Measurements from ENCODE around the gene RNF11.
A peak's percentile ranks its signal among the peaks of the same experiment; 100 is the strongest.
"Not testable (repeated sequence)": the region's sequence is repeated elsewhere in the genome, so short reads cannot be mapped to it uniquely, and the experiment has no call there.

RNF11 gene, protein sequence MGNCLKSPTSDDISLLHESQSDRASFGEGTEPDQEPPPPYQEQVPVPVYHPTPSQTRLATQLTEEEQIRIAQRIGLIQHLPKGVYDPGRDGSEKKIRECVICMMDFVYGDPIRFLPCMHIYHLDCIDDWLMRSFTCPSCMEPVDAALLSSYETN

DNA sequence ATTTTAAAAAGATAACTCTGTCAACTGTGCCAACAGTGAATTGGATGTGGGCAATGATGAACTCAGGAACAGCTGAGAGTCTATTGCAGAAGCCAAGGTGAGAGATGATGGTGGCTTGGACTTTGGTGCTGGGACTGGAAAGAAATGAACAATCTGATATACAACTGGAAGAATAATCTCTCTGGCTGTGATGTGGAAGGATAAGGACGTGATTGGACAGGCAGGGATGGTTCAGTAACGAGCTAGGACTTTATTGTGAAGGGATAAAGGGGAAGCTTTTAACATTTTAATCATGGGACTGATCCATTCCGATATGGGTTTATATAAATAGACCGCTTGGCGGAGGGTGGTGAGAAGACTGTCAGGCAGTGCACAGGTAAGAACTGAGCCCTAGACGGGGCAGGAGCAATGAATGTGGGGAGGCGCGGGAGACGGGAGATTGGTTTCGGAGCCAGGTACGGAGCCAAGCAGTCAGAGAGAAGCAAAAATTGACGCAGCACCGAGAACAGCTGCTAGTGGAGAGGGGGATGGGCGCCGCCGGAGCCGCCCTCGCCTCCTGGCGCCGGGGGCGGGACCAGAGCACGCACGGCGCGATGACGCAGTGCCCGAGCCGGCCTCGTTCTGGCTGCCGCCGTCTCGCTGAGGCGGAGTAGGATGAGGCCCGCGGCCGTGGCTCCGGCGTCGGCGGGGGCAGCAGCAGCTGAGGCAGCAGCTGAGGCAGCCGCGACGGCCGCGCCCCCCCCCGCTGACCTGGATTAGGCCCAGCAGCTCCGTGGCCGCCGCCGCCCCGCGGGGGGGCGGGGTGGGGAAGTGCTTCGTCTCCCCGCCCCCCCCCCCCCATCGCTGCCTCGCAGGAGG, at the start of gene RNF11:
Gene RNF11, plus strand, starts transcription at position 601 of the 858 bp plus-strand sequence. CDS start 484 bp downstream, outside the sequence.
- DNase-seq = peak; percentile 94

DNA sequence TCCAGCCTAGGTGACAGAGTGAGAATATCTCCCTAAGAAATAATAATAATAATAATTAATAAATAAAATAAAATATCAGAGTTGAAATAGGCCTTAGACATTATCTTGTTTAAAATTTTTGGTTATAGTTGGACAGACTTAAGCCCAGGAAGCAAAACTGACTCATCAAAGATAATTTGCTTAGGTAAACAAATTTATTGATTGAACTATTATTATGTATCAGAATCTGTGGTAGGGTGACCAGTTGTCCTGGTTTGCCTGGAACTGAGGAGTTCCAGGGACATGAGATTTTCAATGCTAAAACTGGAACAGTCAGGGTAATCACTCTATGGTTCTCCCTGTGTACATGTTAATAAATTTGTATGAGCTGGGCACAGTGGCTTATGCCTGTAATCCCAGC, 47.8 kb upstream of the RNF11 start:
- DNase-seq = no peak

DNA sequence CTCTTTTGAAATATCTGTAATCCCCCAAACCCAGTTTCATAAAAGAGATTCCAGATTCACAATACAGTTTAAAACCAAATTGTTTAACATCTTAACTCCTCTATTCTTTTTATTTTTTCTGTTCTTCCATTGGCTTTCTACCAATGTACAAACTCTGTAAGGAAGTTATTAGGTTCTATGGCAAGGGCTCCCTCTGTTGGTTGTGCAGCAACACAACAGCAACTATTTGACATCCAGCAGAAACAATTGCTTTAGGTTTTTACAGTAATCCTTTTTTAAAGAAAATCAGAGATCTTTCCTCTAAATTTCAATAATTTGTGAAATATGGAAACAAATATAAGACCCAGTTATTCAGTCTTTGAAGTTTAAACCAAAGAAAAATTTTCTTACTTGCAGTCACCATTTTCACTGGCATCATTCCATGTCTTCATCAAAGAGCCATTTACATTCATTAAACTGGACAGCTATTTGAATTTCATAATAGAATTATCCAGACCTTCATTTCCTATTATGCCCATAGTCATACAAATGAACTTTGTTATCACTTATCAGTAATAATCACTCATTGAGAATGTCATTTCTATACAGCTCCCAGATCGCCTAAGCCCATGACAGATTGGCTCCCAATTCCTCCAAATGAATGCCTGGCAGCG, 46.5 kb upstream of the RNF11 start:
- no peak for DNase-seq

DNA sequence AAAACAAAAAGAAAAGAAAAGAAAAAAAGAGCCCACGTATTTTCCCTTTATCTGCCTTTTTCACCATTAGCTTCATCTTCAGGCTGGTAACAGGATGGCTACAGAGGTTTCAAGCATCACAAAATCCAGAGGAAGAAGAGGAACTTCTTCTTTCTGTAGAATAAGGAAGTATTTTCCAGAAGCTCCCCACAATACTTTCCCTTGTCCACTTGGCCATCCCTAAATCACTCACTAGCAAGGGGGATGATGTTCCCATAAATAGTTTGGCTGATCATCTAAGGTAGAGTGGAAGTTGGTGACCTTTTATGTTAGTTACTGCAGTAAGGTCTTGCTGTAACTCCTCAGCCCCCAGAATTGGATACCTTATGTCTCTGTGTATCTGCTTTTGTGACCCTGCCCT, 45.1 kb upstream of the RNF11 start:
- DNase-seq = no peak

DNA sequence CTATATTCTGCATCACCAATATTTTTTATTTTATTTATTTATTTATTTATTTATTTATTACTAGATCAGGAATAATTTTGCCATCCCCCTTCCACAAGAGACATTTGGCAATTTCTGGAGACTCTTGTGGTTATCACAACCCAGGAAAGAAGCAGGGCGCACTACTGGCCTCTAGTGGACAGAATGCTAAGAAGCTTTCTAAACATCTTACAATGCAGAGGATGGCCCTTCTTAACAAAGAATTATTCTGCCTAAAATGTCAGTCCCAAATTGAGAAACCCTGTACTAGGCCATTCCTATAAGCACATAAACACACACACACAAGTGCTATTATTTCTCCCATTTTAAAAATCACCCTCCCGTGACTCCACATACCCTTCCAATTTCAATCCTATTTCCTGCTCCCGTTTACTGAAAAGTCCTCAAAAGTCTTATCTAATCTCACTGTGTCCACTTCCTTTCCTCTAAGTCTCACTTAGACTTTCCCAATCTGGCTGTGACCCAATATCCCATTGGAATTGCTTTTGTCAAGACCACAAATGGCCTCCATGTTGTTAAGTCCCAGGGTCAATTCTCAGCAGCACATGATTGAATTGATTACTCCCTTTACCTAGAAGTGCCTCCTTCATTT, 43.7 kb upstream of the RNF11 start:
- peak; percentile 36 for DNase-seq

DNA sequence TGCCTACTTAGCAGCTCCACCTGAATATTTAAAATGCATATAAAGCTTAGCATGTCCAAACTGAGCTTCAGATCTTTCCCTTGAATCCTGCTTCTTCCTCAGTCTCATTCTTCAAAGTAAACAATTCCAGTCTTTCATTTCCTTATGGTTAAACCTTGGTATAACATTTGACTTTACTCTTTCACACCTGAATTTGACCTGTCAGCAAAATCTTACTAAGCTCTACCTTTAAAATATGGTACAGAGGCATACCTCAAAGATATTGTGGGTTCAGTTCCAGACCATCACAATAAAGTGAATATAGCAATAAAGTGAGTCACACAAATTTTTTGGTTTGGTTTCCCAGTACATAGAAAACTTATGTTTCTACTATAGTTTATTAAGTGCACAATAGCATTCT, 42.5 kb upstream of the RNF11 start:
- DNase-seq = no peak

DNA sequence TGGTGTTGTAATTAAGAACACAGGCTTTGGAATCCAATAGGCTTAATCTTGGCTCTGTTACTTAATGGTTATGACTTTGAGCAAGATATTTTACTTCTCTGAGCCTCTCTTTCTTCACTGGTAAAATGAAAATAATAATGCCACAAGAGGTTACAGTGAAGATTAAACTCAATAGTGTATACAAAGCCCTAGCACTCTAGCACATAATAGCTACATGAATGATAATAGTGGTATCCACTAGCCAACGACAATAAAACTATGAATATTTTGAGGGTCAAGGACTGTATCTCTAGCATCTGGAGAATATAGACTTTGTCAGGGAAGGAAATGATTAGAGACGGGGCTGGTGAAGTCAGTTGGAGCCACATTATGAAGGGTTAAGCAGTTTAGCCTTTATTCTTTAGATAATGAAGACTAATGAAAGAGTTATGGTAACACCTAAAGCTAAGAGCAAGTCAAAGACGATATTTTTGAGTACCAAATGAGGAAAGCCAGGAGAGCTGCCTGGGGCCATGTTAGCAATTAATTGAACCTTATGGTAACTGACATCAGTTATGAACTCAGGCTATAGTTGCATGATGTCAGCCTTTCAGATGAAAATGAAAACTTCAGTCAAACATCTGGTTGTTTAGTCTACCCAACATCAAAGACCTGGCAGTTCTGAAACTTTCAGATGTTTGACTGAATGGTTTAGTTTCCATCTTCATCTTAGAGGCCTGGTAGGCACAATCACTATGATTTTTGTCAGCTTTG, 32.8 kb upstream of the RNF11 start:
- DNase-seq = no peak

DNA sequence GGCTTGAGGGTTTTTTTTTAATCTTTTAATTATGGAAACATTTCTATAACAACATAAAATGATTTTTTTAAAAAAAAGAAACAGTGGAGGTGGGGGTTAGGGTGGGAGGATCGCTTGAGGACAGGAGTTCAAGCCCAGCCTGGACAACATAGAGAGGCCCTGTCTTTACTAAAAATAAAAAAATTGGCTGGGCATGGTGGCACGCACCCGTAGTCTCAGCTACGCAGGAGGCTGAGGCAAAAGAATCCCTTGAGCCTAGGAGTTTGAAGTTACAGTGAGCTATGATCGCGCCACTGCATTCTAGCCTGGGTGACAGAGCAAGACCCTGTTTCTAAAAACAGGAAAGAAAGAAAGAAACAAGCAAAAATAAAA, 32.2 kb upstream of the RNF11 start:
- DNase-seq = no peak

DNA sequence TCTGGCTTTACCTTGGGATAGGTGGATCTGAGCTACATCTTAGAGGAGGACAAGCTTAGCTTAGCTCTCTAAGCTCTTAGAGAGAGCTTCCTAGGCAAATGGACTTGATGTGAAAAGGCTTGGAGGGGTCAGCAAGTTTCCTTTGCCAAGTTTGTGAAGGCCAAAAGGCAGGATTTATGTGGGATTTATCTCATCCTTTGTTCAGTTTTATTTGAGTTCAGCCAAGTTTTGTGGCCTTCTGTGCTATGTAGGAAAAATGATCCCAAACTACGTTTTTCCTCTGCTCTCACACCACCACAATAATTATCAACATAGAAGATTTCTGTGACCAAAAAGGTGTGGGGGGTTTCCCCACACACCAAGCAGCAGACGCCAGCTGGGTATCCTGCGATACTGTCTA, 26.0 kb upstream of the RNF11 start:
- no peak for DNase-seq

DNA sequence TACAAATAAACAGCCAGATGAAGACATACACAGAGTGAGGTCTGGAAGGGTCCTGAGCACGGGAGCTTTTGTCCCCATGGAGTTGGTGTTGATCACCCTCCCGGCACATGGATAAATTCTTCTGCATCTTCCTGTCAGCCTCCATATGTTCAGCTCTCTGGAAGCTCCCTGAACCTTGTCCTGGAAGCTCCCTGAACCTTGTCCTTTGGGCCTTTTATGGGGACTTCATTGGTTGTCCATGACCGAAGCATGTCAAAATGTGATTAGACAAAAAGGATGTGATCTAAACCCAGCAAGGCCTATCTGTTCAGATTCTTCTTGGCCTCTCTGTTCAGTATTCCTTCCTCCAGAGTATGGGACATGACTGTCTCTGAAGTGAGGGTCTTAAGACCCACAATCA, 25.4 kb upstream of the RNF11 start:
- DNase-seq = no peak

DNA sequence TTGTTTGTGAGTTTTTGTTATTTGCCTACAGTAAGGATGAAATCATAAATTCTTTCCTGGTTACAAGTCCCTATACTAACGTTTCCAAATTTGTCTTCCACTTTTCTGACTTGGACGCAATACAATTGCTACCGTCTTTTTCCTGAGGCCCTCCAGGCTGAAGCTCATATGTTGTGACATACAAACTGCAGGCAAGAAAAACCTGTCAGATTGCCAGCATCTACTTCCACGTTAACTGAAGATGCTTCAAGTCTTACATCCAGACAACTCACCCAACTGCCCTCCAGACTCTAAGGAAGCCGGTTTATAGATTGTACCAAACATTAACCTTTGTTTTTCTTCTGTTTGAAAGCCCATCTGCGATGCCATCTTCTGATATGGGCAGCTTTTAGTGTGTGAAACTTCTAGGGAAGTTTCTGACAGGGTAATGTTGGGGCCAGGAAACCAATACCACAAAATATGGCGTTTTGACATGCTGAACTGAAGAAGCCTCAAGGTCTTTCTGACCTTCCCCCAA, 21.4 kb upstream of the RNF11 start:
- DNase-seq = no peak

DNA sequence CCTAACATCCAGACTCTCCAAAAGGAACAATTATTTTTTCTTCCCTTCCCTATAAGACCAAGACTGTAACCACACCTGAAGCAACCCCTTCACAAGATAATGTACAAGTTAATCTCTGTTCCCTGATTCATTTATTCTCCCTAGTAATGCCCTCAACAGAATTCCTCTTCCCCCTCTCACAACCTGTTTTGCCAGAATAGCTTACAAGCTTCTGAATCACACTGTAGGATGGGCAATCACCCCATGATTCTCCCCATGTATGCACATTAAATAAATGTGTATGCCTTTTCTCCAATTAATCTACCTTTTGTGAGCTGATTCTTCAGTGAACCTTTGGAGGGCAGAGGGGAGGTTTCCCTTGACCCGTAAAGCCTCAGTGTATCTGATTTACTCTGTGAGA, 20.9 kb upstream of the RNF11 start:
- DNase-seq = no peak

DNA sequence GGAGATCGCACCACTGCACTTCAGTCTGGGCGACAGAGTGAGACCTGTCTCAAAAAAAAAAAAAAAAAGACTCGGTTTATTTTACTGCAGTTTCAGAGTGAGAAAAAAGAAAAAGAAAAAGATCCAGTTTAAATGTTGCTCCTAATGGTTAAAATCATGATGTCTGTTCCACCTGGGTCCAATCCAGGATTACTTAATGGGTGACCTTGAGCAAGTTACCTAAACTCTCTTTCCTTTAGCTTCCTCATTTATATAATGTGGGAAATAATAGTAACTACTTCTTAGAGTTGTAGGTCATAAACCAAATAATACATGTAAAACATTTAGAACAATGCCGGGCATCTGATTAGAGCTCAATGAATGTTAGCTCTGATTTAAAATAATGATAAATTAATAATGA, 19.4 kb upstream of the RNF11 start:
- DNase-seq = no peak

DNA sequence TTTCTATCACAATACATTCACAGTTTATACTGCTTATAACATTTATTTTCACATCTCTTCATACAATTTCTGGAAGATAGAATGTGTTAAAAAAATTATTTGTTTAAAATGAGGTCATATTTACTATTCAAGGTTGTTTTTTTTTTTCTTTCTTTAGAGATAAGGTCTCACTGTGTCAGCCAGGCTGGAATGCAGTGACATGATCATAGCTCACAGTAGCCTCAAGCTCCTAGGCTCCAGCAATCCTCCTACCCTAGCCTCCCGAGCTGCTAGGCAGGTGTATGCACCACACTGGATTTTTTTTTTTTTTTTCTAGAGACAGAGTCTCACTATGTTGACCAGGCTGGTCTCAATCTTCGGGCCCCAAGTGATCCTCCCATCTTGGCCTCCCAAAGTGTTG, 19.0 kb upstream of the RNF11 start:
- no peak for DNase-seq

DNA sequence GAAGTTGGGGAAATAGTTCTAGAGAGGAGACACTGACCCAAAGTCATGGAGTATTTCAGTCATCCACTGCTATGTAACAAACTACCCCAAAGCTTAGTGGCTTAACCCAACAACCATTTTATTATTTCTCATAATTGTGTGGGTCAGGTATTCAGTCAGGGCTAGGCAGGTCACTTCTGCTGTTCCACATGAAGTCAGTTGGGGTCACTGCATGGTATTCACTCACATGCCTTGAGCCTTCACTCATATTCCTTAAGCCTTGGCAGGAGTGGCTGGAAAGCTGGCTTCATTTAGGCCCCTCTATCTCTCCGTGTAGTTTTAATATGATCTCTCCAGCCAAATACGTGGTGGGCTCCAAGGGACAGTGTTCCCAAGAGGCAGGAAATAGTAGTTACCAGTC, 17.5 kb upstream of the RNF11 start:
- DNase-seq = no peak

DNA sequence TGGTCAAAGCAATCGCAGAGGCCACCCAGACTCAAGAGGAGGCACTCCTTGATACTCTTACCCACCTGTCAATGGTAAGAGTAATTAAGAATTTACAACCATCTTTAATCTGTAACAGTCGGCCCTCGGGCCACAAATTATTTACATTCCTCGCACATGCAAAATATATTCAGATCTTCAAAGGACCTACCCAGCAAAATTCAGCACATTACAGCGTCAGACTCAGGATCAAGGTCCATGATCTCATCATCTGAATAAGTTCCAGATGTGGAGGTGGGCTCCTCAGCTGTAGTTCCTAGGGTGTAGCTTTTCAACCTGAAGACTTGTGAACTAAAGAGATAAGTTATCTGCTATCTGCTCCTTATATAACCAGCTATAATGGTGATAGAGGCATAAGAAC, 17.1 kb upstream of the RNF11 start:
- no peak for DNase-seq

DNA sequence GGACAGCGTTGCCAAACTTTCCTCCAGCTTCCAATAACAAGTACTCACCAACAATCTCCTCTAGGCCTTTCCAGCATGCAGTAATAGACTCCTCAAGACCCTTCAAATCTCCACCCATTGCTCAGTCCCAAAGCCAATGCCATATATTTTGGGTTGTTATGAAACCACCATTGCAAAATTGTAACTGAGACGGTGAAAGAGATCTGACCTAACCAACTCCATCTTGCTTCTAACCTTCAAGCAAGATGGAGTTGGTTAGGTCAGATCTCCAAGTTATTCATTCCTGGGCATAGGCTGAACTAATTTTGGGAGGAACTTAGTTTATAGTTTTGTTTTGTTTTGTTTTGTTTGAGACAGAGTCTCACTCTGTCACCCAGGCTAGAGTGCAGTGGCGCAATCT, 14.5 kb upstream of the RNF11 start:
- DNase-seq = not testable (repeated sequence)

DNA sequence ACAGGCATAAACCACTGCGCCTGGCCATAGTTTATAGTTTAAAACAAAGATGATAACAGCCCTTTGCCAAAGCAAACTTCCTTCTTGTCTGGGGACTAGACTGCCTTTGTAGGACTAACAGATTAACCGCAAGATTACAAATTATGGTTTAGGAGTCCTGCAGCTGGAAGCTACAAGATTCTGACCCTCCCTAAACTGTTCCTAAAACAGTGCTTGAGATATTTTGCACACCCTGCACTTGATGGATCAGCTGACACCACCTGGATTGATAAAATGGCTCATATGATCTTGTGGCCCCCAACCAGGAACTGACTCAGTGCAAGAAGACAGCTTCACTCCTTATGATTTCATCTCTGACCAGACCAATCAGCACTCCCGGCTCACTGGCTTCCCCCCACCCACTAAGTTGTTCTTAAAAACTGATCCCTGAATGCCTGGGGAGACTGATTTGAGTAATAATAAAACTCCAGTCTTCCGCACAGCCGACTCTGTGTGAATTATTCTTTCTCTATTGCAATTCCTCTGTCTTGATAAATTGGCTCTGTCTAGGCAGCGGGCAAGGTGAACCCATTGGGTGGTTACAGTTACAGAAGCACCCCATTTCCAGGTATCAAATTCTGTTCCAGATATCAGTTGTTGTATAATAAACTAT, 13.8 kb upstream of the RNF11 start:
- no peak for DNase-seq

DNA sequence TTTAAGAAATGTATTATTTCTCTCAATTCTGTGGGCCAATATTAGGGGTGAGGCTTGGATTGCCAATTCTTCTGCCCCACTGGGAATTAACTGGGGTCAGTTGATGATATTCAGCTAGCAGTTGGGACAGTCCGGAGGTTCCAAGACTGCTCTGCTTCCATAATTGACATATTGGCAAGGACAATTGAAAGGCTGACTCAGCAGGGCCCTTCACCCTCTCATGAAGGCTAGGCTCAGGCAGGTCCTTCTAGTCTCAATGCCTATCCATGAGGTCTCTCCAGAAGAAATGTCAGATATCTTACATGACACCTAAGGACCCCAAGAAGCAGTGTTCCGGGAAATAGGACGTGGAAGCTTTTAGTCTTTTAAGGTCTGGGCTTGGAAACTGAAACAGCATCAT, 13.3 kb upstream of the RNF11 start:
- no peak for DNase-seq

DNA sequence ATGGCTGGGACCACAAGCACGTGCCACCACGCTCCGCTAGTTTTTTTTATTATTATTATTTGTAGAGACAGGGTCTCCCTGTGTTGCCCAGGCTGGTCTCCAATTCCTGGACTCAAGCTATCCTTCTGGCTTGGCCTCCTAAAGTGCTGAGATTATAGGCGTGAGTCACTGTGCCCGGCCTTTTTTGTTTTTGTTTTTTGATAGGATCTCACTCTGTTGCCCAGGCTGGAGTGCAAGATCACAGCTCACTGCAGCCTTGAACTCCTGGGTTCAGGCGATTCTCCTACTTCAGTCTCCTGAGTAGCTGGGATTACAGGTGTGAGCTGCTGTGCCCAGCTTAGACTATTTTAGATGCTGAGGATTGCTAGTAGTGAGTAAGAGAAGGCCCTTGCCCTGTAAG, 11.8 kb upstream of the RNF11 start:
- DNase-seq = no peak

DNA sequence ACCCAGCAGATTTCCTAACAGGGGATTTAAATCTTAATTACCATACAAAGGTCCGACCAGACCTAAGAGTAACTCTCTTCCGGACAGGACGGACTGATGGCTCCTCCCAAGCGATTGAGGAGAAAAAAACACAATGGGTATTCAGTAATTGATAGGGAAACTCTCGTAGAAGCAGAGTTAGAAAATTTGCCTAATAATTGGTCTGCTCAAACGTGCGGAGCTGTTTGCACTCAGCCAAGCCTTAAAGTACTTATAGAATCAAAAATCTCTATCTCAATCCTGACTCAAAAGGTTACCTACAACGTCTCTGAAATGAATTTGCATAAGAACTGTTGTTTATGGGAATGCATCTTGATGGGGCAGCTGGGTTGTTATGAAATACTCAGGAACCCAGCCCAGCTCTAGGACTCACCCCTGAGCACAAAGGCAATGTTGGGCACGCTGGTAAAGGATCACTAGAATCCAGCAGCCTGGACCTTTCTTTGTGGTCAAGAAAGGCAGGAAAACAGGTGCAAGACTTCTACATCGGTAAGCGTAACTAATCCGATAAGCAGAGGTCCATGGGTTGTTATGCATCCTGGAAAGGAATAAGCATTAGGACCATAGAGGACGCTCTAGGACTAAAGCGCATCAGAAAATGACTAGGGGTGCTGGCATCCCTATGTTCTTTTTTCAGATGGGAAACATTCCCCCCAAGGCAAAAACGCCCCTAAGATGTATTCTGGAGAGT, 8.7 kb upstream of the RNF11 start:
- not testable (repeated sequence) for DNase-seq

DNA sequence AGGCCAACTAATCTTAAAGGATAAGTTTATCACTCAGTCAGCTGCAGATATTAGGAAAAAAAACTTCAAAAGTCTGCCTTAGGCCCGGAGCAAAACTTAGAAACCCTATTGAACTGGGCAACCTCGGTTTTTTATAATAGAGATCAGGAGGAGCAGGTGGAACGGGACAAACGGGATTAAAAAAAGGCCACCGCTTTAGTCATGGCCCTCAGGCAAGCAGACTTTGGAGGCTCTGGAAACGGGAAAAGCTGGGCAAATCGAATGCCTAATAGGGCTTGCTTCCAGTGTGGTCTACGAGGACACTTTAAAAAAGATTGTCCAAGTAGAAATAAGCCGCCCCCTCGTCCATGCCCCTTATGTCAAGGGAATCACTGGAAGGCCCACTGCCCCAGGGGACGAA, 7.6 kb upstream of the RNF11 start:
- DNase-seq = not testable (repeated sequence)

Data from activated T-cell treated with anti-CD3 and anti-CD28 coated beads, Interleukin-2, amount 50 U/mL, for 1 hour (primary cell).